Measurements from ENCODE around the gene SERPINA4. TPM values are rescaled to one million over a fixed set of nuclear protein-coding genes. Genes with fewer than 3 reads are reported as not detected.

The SERPINA4 gene
- total and polyA plus RNA-seq, 2 of the 13 experiments (the other 11 are each of a cell fraction or from before 2014, with no cell fraction given): 39.1 to 57.8 TPM

- TF ChIP-seq CENPX (CRISPR knock-in tag; IDR thresholded peaks at IDR 0.05) (no peak), ZNF670 (CRISPR knock-in tag; IDR thresholded peaks at IDR 0.05; ENCODE audit: borderline replicate concordance) (no peak), ZNF607 (CRISPR knock-in tag; IDR thresholded peaks at IDR 0.05; ENCODE audit: borderline replicate concordance) (no peak), FOXA1 (IDR thresholded peaks at IDR 0.05) (no peak), FOXA1 (CRISPR knock-in tag; IDR thresholded peaks at IDR 0.05) (peak; percentile 71; the same call in 1 of the 2 replicates), ZNF672 (CRISPR knock-in tag; IDR thresholded peaks at IDR 0.05) (no peak), MED1 (CRISPR knock-in tag; IDR thresholded peaks at IDR 0.05) (peak; percentile 99), ZC3H4 (CRISPR knock-in tag; IDR thresholded peaks at IDR 0.05; ENCODE audit: borderline replicate concordance) (peak; percentile 28), ZNF18 (CRISPR knock-in tag; IDR thresholded peaks at IDR 0.05; ENCODE audit: insufficient replicate concordance) (no peak), ZFX (CRISPR knock-in tag; IDR thresholded peaks at IDR 0.05; ENCODE audit: low read depth) (peak; percentile 54; the same call in 1 of the 2 replicates), REL (CRISPR knock-in tag; conservative IDR thresholded peaks at IDR 0.05) (no peak), U2AF2 (IDR thresholded peaks at IDR 0.05; ENCODE audit: low read depth, low read length) (no peak), WIZ (CRISPR knock-in tag; IDR thresholded peaks at IDR 0.05) (no peak), DZIP1 (CRISPR knock-in tag; IDR thresholded peaks at IDR 0.05) (0 out of 2 replicates have a peak, but pooled peaks have one; percentile 50), ZNF557 (CRISPR knock-in tag; IDR thresholded peaks at IDR 0.05) (no peak), ZNF30 (CRISPR knock-in tag; IDR thresholded peaks at IDR 0.05) (no peak), ZNF430 (CRISPR knock-in tag; IDR thresholded peaks at IDR 0.05) (no peak; the same call in 1 of the 2 replicates)
- TF ChIP-seq, protein P1, sequence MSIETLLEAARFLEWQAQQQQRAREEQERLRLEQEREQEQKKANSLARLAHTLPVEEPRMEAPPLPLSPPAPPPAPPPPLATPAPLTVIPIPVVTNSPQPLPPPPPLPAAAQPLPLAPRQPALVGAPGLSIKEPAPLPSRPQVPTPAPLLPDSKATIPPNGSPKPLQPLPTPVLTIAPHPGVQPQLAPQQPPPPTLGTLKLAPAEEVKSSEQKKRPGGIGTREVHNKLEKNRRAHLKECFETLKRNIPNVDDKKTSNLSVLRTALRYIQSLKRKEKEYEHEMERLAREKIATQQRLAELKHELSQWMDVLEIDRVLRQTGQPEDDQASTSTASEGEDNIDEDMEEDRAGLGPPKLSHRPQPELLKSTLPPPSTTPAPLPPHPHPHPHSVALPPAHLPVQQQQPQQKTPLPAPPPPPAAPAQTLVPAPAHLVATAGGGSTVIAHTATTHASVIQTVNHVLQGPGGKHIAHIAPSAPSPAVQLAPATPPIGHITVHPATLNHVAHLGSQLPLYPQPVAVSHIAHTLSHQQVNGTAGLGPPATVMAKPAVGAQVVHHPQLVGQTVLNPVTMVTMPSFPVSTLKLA (IDR thresholded peaks at IDR 0.05): no peak
- TF ChIP-seq, protein P2, sequence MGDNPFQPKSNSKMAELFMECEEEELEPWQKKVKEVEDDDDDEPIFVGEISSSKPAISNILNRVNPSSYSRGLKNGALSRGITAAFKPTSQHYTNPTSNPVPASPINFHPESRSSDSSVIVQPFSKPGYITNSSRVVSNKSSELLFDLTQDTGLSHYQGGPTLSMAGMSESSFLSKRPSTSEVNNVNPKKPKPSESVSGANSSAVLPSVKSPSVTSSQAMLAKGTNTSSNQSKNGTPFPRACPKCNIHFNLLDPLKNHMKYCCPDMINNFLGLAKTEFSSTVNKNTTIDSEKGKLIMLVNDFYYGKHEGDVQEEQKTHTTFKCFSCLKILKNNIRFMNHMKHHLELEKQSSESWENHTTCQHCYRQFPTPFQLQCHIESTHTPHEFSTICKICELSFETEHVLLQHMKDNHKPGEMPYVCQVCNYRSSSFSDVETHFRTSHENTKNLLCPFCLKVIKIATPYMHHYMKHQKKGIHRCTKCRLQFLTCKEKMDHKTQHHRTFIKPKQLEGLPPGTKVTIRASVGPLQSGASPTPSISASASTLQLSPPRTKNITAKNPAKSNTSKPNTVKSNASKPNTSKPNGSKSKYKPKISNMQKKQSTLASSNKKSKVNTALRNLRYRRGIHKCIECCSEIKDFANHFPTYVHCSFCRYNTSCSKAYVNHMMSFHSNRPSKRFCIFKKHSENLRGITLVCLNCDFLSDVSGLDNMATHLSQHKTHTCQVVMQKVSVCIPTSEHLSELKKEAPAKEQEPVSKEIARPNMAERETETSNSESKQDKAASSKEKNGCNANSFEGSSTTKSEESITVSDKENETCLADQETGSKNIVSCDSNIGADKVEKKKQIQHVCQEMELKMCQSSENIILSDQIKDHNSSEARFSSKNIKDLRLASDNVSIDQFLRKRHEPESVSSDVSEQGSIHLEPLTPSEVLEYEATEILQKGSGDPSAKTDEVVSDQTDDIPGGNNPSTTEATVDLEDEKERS (CRISPR knock-in tag; IDR thresholded peaks at IDR 0.05): peak; percentile 89
Observed at GRCh38 chr14:94598816-94599655, 37.8 kb downstream of the SERPINA4 start (continued).

Data from HepG2 (cell line).